ENCODE data around the gene PRTG. TPM values are rescaled to one million over a fixed set of nuclear protein-coding genes. Genes with fewer than 3 reads are reported as not detected.

The PRTG gene
- total and polyA plus RNA-seq, 10 of the 15 experiments (the other 5 are each of a cell fraction or from before 2014, with no cell fraction given) = under 0.01 to 0.25 TPM; not detected in 8

DNA sequence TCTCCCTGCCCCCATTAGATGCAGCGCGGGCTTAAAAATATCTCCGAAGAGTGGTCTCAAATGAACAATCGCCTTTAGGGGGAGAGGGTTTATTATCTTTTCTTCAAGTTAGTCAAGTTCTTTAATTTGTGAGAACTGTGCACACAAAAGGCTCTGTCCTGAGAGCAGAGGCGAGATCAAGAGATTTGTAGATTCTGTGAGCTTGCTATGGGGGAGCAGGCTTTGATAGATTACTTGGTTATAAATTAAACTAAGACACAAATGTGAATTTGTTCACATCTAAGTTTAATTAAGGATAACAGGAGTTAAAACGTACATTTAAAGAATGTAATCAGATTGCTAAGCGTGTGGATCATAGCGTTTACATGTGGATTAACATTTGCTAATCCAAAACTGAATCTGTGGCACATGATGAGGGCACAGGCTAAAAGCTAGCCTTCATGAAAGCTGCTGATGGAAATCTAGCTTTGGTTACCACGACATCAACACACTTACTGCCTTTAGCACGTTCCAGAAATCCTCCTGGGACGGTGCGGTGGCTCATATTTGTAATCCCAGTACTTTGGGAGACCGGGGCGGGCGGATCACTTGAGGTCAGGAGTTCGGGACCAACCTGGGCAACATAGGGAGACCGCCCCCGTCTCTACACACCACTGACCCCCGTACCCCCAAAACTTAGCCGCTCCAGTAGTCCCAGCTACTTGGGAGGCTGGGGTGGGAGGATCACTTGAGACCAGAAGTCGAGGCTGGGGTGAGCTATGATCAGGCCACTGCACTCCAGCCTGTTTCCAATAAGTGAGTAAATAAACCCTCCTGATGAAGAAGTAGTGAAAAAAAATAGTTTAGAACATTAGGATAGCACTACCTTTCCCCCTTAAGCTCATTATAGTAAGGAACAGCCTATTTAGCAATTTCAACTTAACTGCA, 1.0 kb upstream of the PRTG start:
- POLR2A ChIA-PET = no interaction called here
- RAD21 ChIA-PET (ENCODE audit: unreplicated experiment) = no interaction called here
- peaks cover 6 to 22% of the 10 kb centered on the region in 2 experiments for H3K27me3 ChIP-seq (replicated peaks in 1 of 2; ENCODE audit: control insufficient read depth in 2 of 2, insufficient read depth in 2 of 2, low read length in 1 of 2)
- SMC1A ChIA-PET (ENCODE audit: uncharacterized antibody, unreplicated experiment) = no interaction called here
- no peak overlapping the region for H3K27ac ChIP-seq (ENCODE audit: control insufficient read depth, insufficient read depth)
- H3K4me3 ChIP-seq = no peak overlapping the region
- intact Hi-C loops (cut with micrococcal nuclease; ENCODE audit: unreplicated experiment) = no loop called here
- H4K20me1 ChIP-seq (ENCODE audit: control insufficient read depth, insufficient read depth) = no peaks in the 10 kb centered on the region
- WGBS (ENCODE audit: insufficient coverage, insufficient replicate concordance, low lambda C conversion rate, missing lambda C conversion rate) = 71% methylated on average over 21 of the region's 21 CpGs
- DNase-seq (ENCODE audit: low read depth, low spot score) (no peak), FAIRE-seq (no peak), ATAC-seq (no peak)
- CTCF ChIA-PET = interaction anchor here (0.9 to 2.2 kb wide), 2 partner anchors 31 to 47 kb away, joined by 3 to 6 read pairs; no protein-coding TSS in a partner anchor
- no peak overlapping the region for H3K9ac ChIP-seq (ENCODE audit: control insufficient read depth, insufficient read depth, low read length)
- H3K79me2 ChIP-seq (ENCODE audit: control insufficient read depth, insufficient read depth, low read length) = no peaks in the 10 kb centered on the region
- no peaks in the 10 kb centered on the region for H3K4me1 ChIP-seq (ENCODE audit: control insufficient read depth, insufficient read depth, low read length)
- in situ Hi-C loops (cut with MboI) = no loop called here
- H3K4me2 ChIP-seq (ENCODE audit: control insufficient read depth, insufficient read depth) = no peak overlapping the region
- no peaks in the 10 kb centered on the region for H3K9me3 ChIP-seq (replicated peaks; ENCODE audit: control insufficient read depth, insufficient read depth, low read length)
- H2AFZ ChIP-seq (ENCODE audit: control insufficient read depth, low read depth, low read length) = no peak overlapping the region
- no TSS peak for BruUV-seq (replicated peaks)
- no peaks in the 10 kb centered on the region for H3K36me3 ChIP-seq (ENCODE audit: control insufficient read depth in 2 of 2, insufficient read depth in 2 of 2, low read length in 1 of 2)
- TF ChIP-seq EZH2 (IDR thresholded peaks at IDR 0.05; ENCODE audit: borderline replicate concordance, control insufficient read depth, low read depth, low read length) = 0 out of 2 replicates have a peak, but pooled peaks have one; percentile 31
- TF ChIP-seq, protein P1, sequence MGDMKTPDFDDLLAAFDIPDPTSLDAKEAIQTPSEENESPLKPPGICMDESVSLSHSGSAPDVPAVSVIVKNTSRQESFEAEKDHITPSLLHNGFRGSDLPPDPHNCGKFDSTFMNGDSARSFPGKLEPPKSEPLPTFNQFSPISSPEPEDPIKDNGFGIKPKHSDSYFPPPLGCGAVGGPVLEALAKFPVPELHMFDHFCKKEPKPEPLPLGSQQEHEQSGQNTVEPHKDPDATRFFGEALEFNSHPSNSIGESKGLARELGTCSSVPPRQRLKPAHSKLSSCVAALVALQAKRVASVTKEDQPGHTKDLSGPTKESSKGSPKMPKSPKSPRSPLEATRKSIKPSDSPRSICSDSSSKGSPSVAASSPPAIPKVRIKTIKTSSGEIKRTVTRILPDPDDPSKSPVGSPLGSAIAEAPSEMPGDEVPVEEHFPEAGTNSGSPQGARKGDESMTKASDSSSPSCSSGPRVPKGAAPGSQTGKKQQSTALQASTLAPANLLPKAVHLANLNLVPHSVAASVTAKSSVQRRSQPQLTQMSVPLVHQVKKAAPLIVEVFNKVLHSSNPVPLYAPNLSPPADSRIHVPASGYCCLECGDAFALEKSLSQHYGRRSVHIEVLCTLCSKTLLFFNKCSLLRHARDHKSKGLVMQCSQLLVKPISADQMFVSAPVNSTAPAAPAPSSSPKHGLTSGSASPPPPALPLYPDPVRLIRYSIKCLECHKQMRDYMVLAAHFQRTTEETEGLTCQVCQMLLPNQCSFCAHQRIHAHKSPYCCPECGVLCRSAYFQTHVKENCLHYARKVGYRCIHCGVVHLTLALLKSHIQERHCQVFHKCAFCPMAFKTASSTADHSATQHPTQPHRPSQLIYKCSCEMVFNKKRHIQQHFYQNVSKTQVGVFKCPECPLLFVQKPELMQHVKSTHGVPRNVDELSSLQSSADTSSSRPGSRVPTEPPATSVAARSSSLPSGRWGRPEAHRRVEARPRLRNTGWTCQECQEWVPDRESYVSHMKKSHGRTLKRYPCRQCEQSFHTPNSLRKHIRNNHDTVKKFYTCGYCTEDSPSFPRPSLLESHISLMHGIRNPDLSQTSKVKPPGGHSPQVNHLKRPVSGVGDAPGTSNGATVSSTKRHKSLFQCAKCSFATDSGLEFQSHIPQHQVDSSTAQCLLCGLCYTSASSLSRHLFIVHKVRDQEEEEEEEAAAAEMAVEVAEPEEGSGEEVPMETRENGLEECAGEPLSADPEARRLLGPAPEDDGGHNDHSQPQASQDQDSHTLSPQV (IDR thresholded peaks at IDR 0.05) = no peak
